Neural progenitor cell (in vitro differentiated cells): ENCODE results near the gene PAX7.

ENCODE experiments used
- EZH2 ChIP-seq: fragments of 200-600 bp; sonication (generic); IDR thresholded peaks from 2 replicates; pipeline ENCODE4 v1.6.1; 2017; ENCODE audit warnings: antibody characterized with exemption, mild to moderate bottlenecking, moderate library complexity
- EZH2phosphoT487 ChIP-seq: fragments of 200-600 bp; sonication (generic); IDR thresholded peaks from 2 replicates; pipeline ENCODE4 v1.6.1; 2017; ENCODE audit warnings: antibody characterized with exemption
- TF ChIP-seq, protein P1 (sequence below): fragments of 200-600 bp; sonication (generic); IDR thresholded peaks from 2 replicates; pipeline ENCODE4 v1.5.1; 2017; ENCODE audit warnings: antibody characterized with exemption, mild to moderate bottlenecking

DNA sequence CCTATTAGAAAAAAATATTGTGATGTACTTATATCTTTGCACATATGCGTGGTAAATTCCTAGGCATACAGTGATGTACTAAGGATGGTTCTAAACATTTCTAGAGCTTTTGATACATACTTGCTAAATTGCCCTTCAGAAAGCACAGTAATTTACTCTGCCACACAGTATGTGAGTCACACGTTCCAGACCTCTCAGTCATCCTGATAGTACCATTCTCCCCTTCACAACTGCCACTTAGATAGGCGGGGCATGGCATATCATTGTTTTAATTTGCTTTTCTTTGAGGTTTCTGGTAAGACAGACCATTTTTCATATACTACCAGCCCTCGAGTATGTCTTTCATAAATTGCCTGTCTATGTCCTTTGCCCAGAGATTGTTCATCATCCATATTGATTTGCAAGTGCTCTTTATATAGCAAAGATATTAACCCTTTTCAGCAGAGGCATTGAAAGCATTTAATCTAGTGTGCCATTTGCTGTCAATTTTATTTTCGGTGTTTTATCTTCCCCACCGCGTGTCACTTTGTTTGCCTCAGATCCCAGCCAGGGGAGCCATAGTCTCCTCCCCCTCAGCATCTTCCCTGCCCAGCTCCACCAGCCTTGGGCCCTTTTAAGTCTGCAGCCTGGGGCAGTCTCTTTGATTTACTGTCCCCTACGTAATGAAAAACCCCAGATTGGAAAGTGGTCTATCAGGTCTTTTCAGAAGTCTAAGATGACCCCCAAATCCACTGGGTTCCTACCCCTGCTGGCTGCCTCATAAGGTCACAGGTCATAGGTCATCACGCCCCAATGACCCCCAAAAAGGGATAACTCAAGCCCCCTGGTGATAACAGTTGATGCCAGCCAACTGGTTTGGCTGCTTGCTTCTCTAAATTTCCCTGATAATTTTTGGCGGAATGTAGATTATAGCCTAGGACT lies 11.8 kb upstream of the PAX7 start:
- TF ChIP-seq, protein P1, sequence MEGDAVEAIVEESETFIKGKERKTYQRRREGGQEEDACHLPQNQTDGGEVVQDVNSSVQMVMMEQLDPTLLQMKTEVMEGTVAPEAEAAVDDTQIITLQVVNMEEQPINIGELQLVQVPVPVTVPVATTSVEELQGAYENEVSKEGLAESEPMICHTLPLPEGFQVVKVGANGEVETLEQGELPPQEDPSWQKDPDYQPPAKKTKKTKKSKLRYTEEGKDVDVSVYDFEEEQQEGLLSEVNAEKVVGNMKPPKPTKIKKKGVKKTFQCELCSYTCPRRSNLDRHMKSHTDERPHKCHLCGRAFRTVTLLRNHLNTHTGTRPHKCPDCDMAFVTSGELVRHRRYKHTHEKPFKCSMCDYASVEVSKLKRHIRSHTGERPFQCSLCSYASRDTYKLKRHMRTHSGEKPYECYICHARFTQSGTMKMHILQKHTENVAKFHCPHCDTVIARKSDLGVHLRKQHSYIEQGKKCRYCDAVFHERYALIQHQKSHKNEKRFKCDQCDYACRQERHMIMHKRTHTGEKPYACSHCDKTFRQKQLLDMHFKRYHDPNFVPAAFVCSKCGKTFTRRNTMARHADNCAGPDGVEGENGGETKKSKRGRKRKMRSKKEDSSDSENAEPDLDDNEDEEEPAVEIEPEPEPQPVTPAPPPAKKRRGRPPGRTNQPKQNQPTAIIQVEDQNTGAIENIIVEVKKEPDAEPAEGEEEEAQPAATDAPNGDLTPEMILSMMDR, result no peak
- TF ChIP-seq EZH2 (no peak), EZH2phosphoT487 (peak; percentile 44)
